ENCODE data around the gene MRPL48.
"Not testable (repeated sequence)": the region's sequence is repeated elsewhere in the genome, so short reads cannot be mapped to it uniquely, and the experiment has no call there.

The MRPL48 gene

GRCh38 chr11:73787643-73788558, at the start of gene MRPL48:
MRPL48 (plus strand) TSS chr11:73787874; CDS start chr11:73787972, 98 bp downstream.
- DNase-seq = peak; percentile 95

- no peak for DNase-seq
These were observed 44.6 kb upstream of the MRPL48 start for GRCh38 chr11:73743045-73743444.

GRCh38 chr11:73746701-73747100, 41.0 kb upstream of the MRPL48 start:
- no peak for DNase-seq

- DNase-seq = no peak
These were observed 39.9 kb upstream of the MRPL48 start for GRCh38 chr11:73747762-73748161.

- DNase-seq = no peak
These were observed 39.4 kb upstream of the MRPL48 start for GRCh38 chr11:73748300-73748699.

- no peak for DNase-seq
These were observed 38.6 kb upstream of the MRPL48 start for GRCh38 chr11:73749118-73749517.

GRCh38 chr11:73750228-73750627, 37.4 kb upstream of the MRPL48 start:
- DNase-seq = no peak

GRCh38 chr11:73750862-73751261, 36.8 kb upstream of the MRPL48 start:
- DNase-seq = not testable (repeated sequence)

- DNase-seq = no peak
These were observed 35.3 kb upstream of the MRPL48 start for GRCh38 chr11:73752216-73752867.

- no peak for DNase-seq
These were observed 34.8 kb upstream of the MRPL48 start for GRCh38 chr11:73752903-73753302.

- DNase-seq = no peak
These were observed 33.7 kb upstream of the MRPL48 start for GRCh38 chr11:73753938-73754337.

GRCh38 chr11:73755670-73756069, 32.0 kb upstream of the MRPL48 start:
- no peak for DNase-seq

- no peak for DNase-seq
These were observed 30.1 kb upstream of the MRPL48 start for GRCh38 chr11:73757598-73757997.

GRCh38 chr11:73758451-73758850, 29.2 kb upstream of the MRPL48 start:
- DNase-seq = no peak

GRCh38 chr11:73759610-73760134, 28.0 kb upstream of the MRPL48 start:
- peak; percentile 32 for DNase-seq

- peak; percentile 36 for DNase-seq
These were observed 27.5 kb upstream of the MRPL48 start for GRCh38 chr11:73760135-73760678.

GRCh38 chr11:73760679-73761402, 26.8 kb upstream of the MRPL48 start, which contains the start of gene RAB6A:
RAB6A (minus strand) TSS chr11:73761074; CDS start chr11:73760635, 439 bp downstream.
- DNase-seq = peak; percentile 99

GRCh38 chr11:73761403-73761945, 26.2 kb upstream of the MRPL48 start:
- DNase-seq = no peak

GRCh38 chr11:73762732-73763131, 24.9 kb upstream of the MRPL48 start:
- DNase-seq = no peak

- no peak for DNase-seq
These were observed 20.9 kb upstream of the MRPL48 start for GRCh38 chr11:73766763-73767162.

GRCh38 chr11:73770811-73771210, 16.9 kb upstream of the MRPL48 start:
- not testable (repeated sequence) for DNase-seq
